ENCODE data around the gene PRELID3B. TPM values are rescaled to one million over a fixed set of nuclear protein-coding genes. Genes with fewer than 3 reads are reported as not detected.

PRELID3B gene
- total and polyA plus RNA-seq, 2 of the 13 experiments (the other 11 are each of a cell fraction or from before 2014, with no cell fraction given), result 23.3 to 42.6 TPM

GRCh38 chr20:59002874-59003399 is 39.6 kb downstream of the PRELID3B start (continued):
- TF ChIP-seq FOXM1 (CRISPR knock-in tag; IDR thresholded peaks at IDR 0.05) (no peak), AGO2 (optimal IDR thresholded peaks at IDR 0.05; ENCODE audit: low read depth, low read length) (no peak), MEIS2 (CRISPR knock-in tag; IDR thresholded peaks at IDR 0.05) (no peak), ZMAT5 (CRISPR knock-in tag; IDR thresholded peaks at IDR 0.05; ENCODE audit: borderline replicate concordance, low read depth) (no peak), GRHL1 (CRISPR knock-in tag; conservative IDR thresholded peaks at IDR 0.05) (no peak), ZBTB26 (CRISPR knock-in tag; IDR thresholded peaks at IDR 0.05; ENCODE audit: borderline replicate concordance) (no peak), ZNF124 (CRISPR knock-in tag; IDR thresholded peaks at IDR 0.05) (no peak), IRX3 (CRISPR knock-in tag; IDR thresholded peaks at IDR 0.05; ENCODE audit: borderline replicate concordance, low read depth) (no peak), TRIM24 (CRISPR knock-in tag; IDR thresholded peaks at IDR 0.05) (no peak), ZNF407 (CRISPR knock-in tag; IDR thresholded peaks at IDR 0.05; ENCODE audit: not compliant biosample characterization) (no peak), ZNF7 (CRISPR knock-in tag; IDR thresholded peaks at IDR 0.05) (no peak), ZNF569 (CRISPR knock-in tag; IDR thresholded peaks at IDR 0.05; ENCODE audit: borderline replicate concordance) (no peak), ZNF362 (CRISPR knock-in tag; IDR thresholded peaks at IDR 0.05; ENCODE audit: borderline replicate concordance) (no peak), ZBTB8A (CRISPR knock-in tag; IDR thresholded peaks at IDR 0.05; ENCODE audit: borderline replicate concordance, low read depth) (no peak), ARNT2 (CRISPR knock-in tag; IDR thresholded peaks at IDR 0.05; ENCODE audit: low read depth) (no peak), ZNF546 (CRISPR knock-in tag; conservative IDR thresholded peaks at IDR 0.05) (no peak), SALL1 (CRISPR knock-in tag; IDR thresholded peaks at IDR 0.05) (peak; percentile 30; the same call in 1 of the 2 replicates)

All from HepG2 (cell line).